Gastroesophageal sphincter (tissue), 3 donors: Measurements from ENCODE around the gene SPAG17.

ENCODE experiments used
- CTCF ChIP-seq, 4 experiments: fragments of 200-600 bp in 2 of 4; fragments of 450-650 bp in 2 of 4; sonication (generic) in 1 of 4; IDR thresholded peaks; one replicate each; pipeline ENCODE4 v1.5.1; 2017 to 2019; ENCODE audit warnings: antibody characterized with exemption in 4 of 4, mild to moderate bottlenecking in 2 of 4, moderate library complexity in 2 of 4
- EP300 ChIP-seq: sonication (generic); formaldehyde crosslinking; IDR thresholded peaks from one replicate; pipeline ENCODE4 v1.6.1; 2017; ENCODE audit warnings: antibody characterized with exemption, mild to moderate bottlenecking
- POLR2AphosphoS5 ChIP-seq: sonication (generic); formaldehyde crosslinking; IDR thresholded peaks from one replicate; pipeline ENCODE4 v1.6.1; 2017; ENCODE audit warnings: antibody characterized with exemption

- TF ChIP-seq CTCF (IDR thresholded peaks at IDR 0.05): no peak
- no peak for TF ChIP-seq POLR2AphosphoS5
- no peak for TF ChIP-seq EP300
These were observed 7.0 kb downstream of the SPAG17 start for GRCh38 chr1:118177998-118178397.
